ENCODE results near the gene UGT2B11.
"Not testable (repeated sequence)": the region's sequence is repeated elsewhere in the genome, so short reads cannot be mapped to it uniquely, and the experiment has no call there.

Gene UGT2B11

GRCh38 chr4:69214716-69215115 lies at the start of gene UGT2B11:
Gene UGT2B11, minus strand, starts transcription at chr4:69214748. Its CDS starts 26 bp downstream, at chr4:69214722.
- no peak for DNase-seq

- DNase-seq: not testable (repeated sequence)
Measured at GRCh38 chr4:69253147-69253772, 38.7 kb upstream of the UGT2B11 start.

GRCh38 chr4:69250884-69251283 lies 36.3 kb upstream of the UGT2B11 start:
- DNase-seq: not testable (repeated sequence)

- DNase-seq: not testable (repeated sequence)
Measured at GRCh38 chr4:69242562-69243240, 28.2 kb upstream of the UGT2B11 start.

GRCh38 chr4:69241746-69242145 lies 27.2 kb upstream of the UGT2B11 start:
- not testable (repeated sequence) for DNase-seq

- not testable (repeated sequence) for DNase-seq
Measured at GRCh38 chr4:69240787-69241186, 26.2 kb upstream of the UGT2B11 start.

GRCh38 chr4:69239557-69240168 lies 25.1 kb upstream of the UGT2B11 start:
- DNase-seq: no peak

GRCh38 chr4:69239092-69239491 lies 24.5 kb upstream of the UGT2B11 start:
- DNase-seq: no peak

- no peak for DNase-seq
Measured at GRCh38 chr4:69224891-69225290, 10.3 kb upstream of the UGT2B11 start.

- DNase-seq: not testable (repeated sequence)
Measured at GRCh38 chr4:69223277-69223676, 8.7 kb upstream of the UGT2B11 start.

- not testable (repeated sequence) for DNase-seq
Measured at GRCh38 chr4:69218491-69218890, 3.9 kb upstream of the UGT2B11 start.

GRCh38 chr4:69210911-69211310 lies 3.6 kb downstream of the UGT2B11 start:
- DNase-seq: no peak

- DNase-seq: not testable (repeated sequence)
Measured at GRCh38 chr4:69198506-69198905, 16.0 kb downstream of the UGT2B11 start.

GRCh38 chr4:69196209-69196965 lies 18.2 kb downstream of the UGT2B11 start:
- DNase-seq: no peak

- DNase-seq: no peak
Measured at GRCh38 chr4:69194166-69194565, 20.4 kb downstream of the UGT2B11 start.

GRCh38 chr4:69191905-69192304 lies 22.6 kb downstream of the UGT2B11 start:
- DNase-seq: not testable (repeated sequence)

GRCh38 chr4:69190621-69191020 lies 23.9 kb downstream of the UGT2B11 start:
- not testable (repeated sequence) for DNase-seq

- not testable (repeated sequence) for DNase-seq
Measured at GRCh38 chr4:69181519-69182169, 32.9 kb downstream of the UGT2B11 start.

GRCh38 chr4:69179817-69180216 lies 34.7 kb downstream of the UGT2B11 start:
- DNase-seq: not testable (repeated sequence)

- DNase-seq: not testable (repeated sequence)
Measured at GRCh38 chr4:69178751-69179205, 35.8 kb downstream of the UGT2B11 start.

- not testable (repeated sequence) for DNase-seq
Measured at GRCh38 chr4:69170233-69171134, 44.1 kb downstream of the UGT2B11 start.
